Smooth muscle cell (in vitro differentiated cells): ENCODE results near the gene AHCYL2. TPM values are rescaled to one million over a fixed set of nuclear protein-coding genes. Genes with fewer than 3 reads are reported as not detected.
"Not testable (repeated sequence)": the region's sequence is repeated elsewhere in the genome, so short reads cannot be mapped to it uniquely, and the experiment has no call there.

Experiments used
- DNase-seq: peaks from one replicate; lab custom pipeline; 2025; ENCODE audit not compliant: unreplicated experiment; lab: John Stamatoyannopoulos, UW
- H2AFZ ChIP-seq: fragments of 200-600 bp; sonication (generic); 2 replicates; pipeline ENCODE4 v1.6.0; 2016; ENCODE audit warnings: antibody characterized with exemption, low read depth, mild to moderate bottlenecking
- H3F3A ChIP-seq: fragments of 200-600 bp; sonication (generic); 2 replicates; pipeline ENCODE4 v1.6.0; 2017; ENCODE audit warnings: antibody characterized with exemption, low read depth
- H3K27ac ChIP-seq: fragments of 200-600 bp; sonication (generic); 2 replicates; pipeline ENCODE4 v1.5.1; 2016; ENCODE audit warnings: low read depth, mild to moderate bottlenecking
- H3K27me3 ChIP-seq: fragments of 200-600 bp; sonication (generic); 2 replicates; pipeline ENCODE4 v1.6.1; 2016; ENCODE audit warnings: low read depth, mild to moderate bottlenecking
- H3K36me3 ChIP-seq: fragments of 200-600 bp; sonication (generic); 2 replicates; pipeline ENCODE4 v1.5.1; 2016; ENCODE audit warnings: low read depth
- H3K4me1 ChIP-seq: fragments of 200-600 bp; sonication (generic); 2 replicates; pipeline ENCODE4 v1.5.1; 2016; ENCODE audit warnings: low read depth
- H3K4me2 ChIP-seq: fragments of 200-600 bp; sonication (generic); 2 replicates; pipeline ENCODE4 v1.6.0; 2016; ENCODE audit warnings: mild to moderate bottlenecking
- H3K4me3 ChIP-seq: fragments of 200-600 bp; sonication (generic); 2 replicates; pipeline ENCODE4 v1.5.1; 2016; ENCODE audit warnings: mild to moderate bottlenecking
- H3K79me2 ChIP-seq: fragments of 200-600 bp; sonication (generic); 2 replicates; pipeline ENCODE4 v1.6.0; 2016; ENCODE audit warnings: low read depth, mild to moderate bottlenecking
- H3K9ac ChIP-seq: fragments of 200-600 bp; sonication (generic); 2 replicates; pipeline ENCODE4 v1.6.0; 2016; ENCODE audit warnings: low read depth
- H3K9me3 ChIP-seq: fragments of 200-600 bp; sonication (generic); replicated peaks from 2 replicates; pipeline ENCODE4 v1.5.1; 2016; ENCODE audit warnings: low read depth
- H4K20me1 ChIP-seq: fragments of 200-600 bp; sonication (generic); 2 replicates; pipeline ENCODE4 v1.6.0; 2016; ENCODE audit warnings: low read depth
- CTCF ChIP-seq: fragments of 200-600 bp; sonication (generic); IDR thresholded peaks from 2 replicates; pipeline ENCODE4 v1.5.1; 2017; ENCODE audit warnings: borderline replicate concordance, mild to moderate bottlenecking, antibody characterized with exemption; ENCODE audit not compliant: insufficient read depth, poor library complexity, severe bottlenecking
- WGBS: methylation state at CpG from one replicate; pipeline ENCODE4 v1.1.7; 2016; ENCODE audit warnings: low lambda C conversion rate; 5-methylcytosine and 5-hydroxymethylcytosine counted together
- polyA plus RNA-seq: library from polyadenylated mRNA; unstranded; fragments of >200 nt; fragmentation: Nextera tagmentation; extraction: Ambion mirVana; gene quantifications from 2 replicates; pipeline ENCODE4 v1.2.1, GENCODE V29; 2016
- total RNA-seq: library from RNA; depleted of rRNA; stranded (reverse); fragments of >200 nt; gene quantifications from 2 replicates; pipeline ENCODE4 v1.2.3, GENCODE V29; 2014

The AHCYL2 gene
- total and polyA plus RNA-seq, 2 experiments from 2014 or later = 6.3 to 7.3 TPM

- Histone ChIP-seq H3F3A (no peaks in the 10 kb centered on the region), H3K4me2 (no peak overlapping the region), H3K27ac (no peak overlapping the region), H2AFZ (no peak overlapping the region), H3K36me3 (no peaks in the 10 kb centered on the region), H4K20me1 (no peaks in the 10 kb centered on the region), H3K27me3 (no peaks in the 10 kb centered on the region), H3K79me2 (no peaks in the 10 kb centered on the region), H3K9ac (no peak overlapping the region), H3K9me3 (no peaks in the 10 kb centered on the region), H3K4me3 (no peak overlapping the region), H3K4me1 (no peaks in the 10 kb centered on the region)
- 100% methylated on average over 1 of the region's 1 CpG for WGBS
- TF ChIP-seq CTCF = no peak
- no peak for DNase-seq
Observed at GRCh38 chr7:129244220-129244619, 19.4 kb downstream of the AHCYL2 start.

GRCh38 chr7:129245533-129245932 is 20.7 kb downstream of the AHCYL2 start:
- Histone ChIP-seq H3K36me3 (no peaks in the 10 kb centered on the region), H3K4me3 (no peak overlapping the region), H3K79me2 (no peaks in the 10 kb centered on the region), H3F3A (no peaks in the 10 kb centered on the region), H3K9ac (no peak overlapping the region), H3K27ac (no peak overlapping the region), H3K4me2 (no peak overlapping the region), H3K4me1 (no peaks in the 10 kb centered on the region), H2AFZ (no peak overlapping the region), H3K27me3 (no peaks in the 10 kb centered on the region), H3K9me3 (no peaks in the 10 kb centered on the region), H4K20me1 (no peaks in the 10 kb centered on the region)
- DNase-seq = no peak
- 90% methylated on average over 3 of the region's 3 CpGs for WGBS
- no peak for TF ChIP-seq CTCF

GRCh38 chr7:129247087-129247486 is 22.3 kb downstream of the AHCYL2 start:
- H4K20me1 ChIP-seq = peaks cover 4% of the 10 kb centered on the region
- no peaks in the 10 kb centered on the region for H3K4me1 ChIP-seq
- H3K9me3 ChIP-seq = no peaks in the 10 kb centered on the region
- no peaks in the 10 kb centered on the region for H3K27me3 ChIP-seq
- no peak overlapping the region for H3K4me2 ChIP-seq
- H3K9ac ChIP-seq = no peak overlapping the region
- no peaks in the 10 kb centered on the region for H3K36me3 ChIP-seq
- no peaks in the 10 kb centered on the region for H3K79me2 ChIP-seq
- no peak for DNase-seq
- TF ChIP-seq CTCF = no peak
- 92% methylated on average over 2 of the region's 2 CpGs for WGBS
- H2AFZ ChIP-seq = no peak overlapping the region
- H3K27ac ChIP-seq = no peak overlapping the region
- no peak overlapping the region for H3K4me3 ChIP-seq
- no peaks in the 10 kb centered on the region for H3F3A ChIP-seq

- no peaks in the 10 kb centered on the region for H3K27me3 ChIP-seq
- no peaks in the 10 kb centered on the region for H3F3A ChIP-seq
- TF ChIP-seq CTCF = no peak
- 82% methylated on average over 2 of the region's 2 CpGs for WGBS
- H2AFZ ChIP-seq = no peak overlapping the region
- H3K4me2 ChIP-seq = no peak overlapping the region
- no peaks in the 10 kb centered on the region for H3K36me3 ChIP-seq
- H3K9me3 ChIP-seq = no peaks in the 10 kb centered on the region
- H3K4me3 ChIP-seq = no peak overlapping the region
- no peak overlapping the region for H3K9ac ChIP-seq
- H4K20me1 ChIP-seq = peaks cover 7% of the 10 kb centered on the region
- no peak for DNase-seq
- H3K79me2 ChIP-seq = no peaks in the 10 kb centered on the region
- no peak overlapping the region for H3K27ac ChIP-seq
- peaks cover 5% of the 10 kb centered on the region for H3K4me1 ChIP-seq
Observed at GRCh38 chr7:129252128-129252527, 27.3 kb downstream of the AHCYL2 start.

- not testable (repeated sequence) for H3K9ac ChIP-seq, H3K27ac ChIP-seq, H3K4me3 ChIP-seq, H4K20me1 ChIP-seq, DNase-seq, H3K36me3 ChIP-seq, H3K4me1 ChIP-seq, H3F3A ChIP-seq, H3K9me3 ChIP-seq, H2AFZ ChIP-seq, H3K27me3 ChIP-seq, H3K4me2 ChIP-seq, H3K79me2 ChIP-seq
- 94% methylated on average over 5 of the region's 5 CpGs for WGBS
Observed at GRCh38 chr7:129252603-129253002, 27.8 kb downstream of the AHCYL2 start.
